ENCODE results near the gene RBM19.

Gene RBM19

GRCh38 chr12:113794774-113795173 lies 171.4 kb downstream of the RBM19 start:
- no peak for DNase-seq (ENCODE audit: low read depth, low spot score)
- H3K27ac ChIP-seq = no peak overlapping the region

GRCh38 chr12:113793250-113793649 lies 172.9 kb downstream of the RBM19 start:
- no peak for DNase-seq (ENCODE audit: low read depth, low spot score)
- no peak overlapping the region for H3K27ac ChIP-seq

- DNase-seq (ENCODE audit: low read depth, low spot score) = no peak
- no peak overlapping the region for H3K27ac ChIP-seq
Measured at GRCh38 chr12:113792450-113792849, 173.7 kb downstream of the RBM19 start.

GRCh38 chr12:113788020-113788856 lies 177.9 kb downstream of the RBM19 start:
- no peak overlapping the region for H3K27ac ChIP-seq
- no peak for DNase-seq (ENCODE audit: low read depth, low spot score)

GRCh38 chr12:113786107-113786506 lies 180.0 kb downstream of the RBM19 start:
- DNase-seq (ENCODE audit: low read depth, low spot score) = no peak
- H3K27ac ChIP-seq = no peak overlapping the region

- DNase-seq (ENCODE audit: low read depth, low spot score) = no peak
- no peak overlapping the region for H3K27ac ChIP-seq
Measured at GRCh38 chr12:113783811-113784210, 182.3 kb downstream of the RBM19 start.

- DNase-seq (ENCODE audit: low read depth, low spot score) = no peak
- H3K27ac ChIP-seq = no peak overlapping the region
Measured at GRCh38 chr12:113782873-113783272, 183.3 kb downstream of the RBM19 start.

GRCh38 chr12:113781415-113782198 lies 184.5 kb downstream of the RBM19 start:
- no peak for DNase-seq (ENCODE audit: low read depth, low spot score)

GRCh38 chr12:113779774-113780173 lies 186.4 kb downstream of the RBM19 start:
- H3K27ac ChIP-seq = no peak overlapping the region

More at GRCh38 chr12:113781415-113782198, 184.5 kb downstream of the RBM19 start:
- no peak overlapping the region for H3K27ac ChIP-seq

GRCh38 chr12:113778432-113779132 lies 187.5 kb downstream of the RBM19 start:
- no peak for DNase-seq (ENCODE audit: low read depth, low spot score)
- H3K27ac ChIP-seq = no peak overlapping the region

More at GRCh38 chr12:113779774-113780173, 186.4 kb downstream of the RBM19 start:
- no peak for DNase-seq (ENCODE audit: low read depth, low spot score)

GRCh38 chr12:113777751-113778150 lies 188.4 kb downstream of the RBM19 start:
- DNase-seq (ENCODE audit: low read depth, low spot score) = no peak
- no peak overlapping the region for H3K27ac ChIP-seq

- no peak overlapping the region for H3K27ac ChIP-seq
- DNase-seq (ENCODE audit: low read depth, low spot score) = no peak
Measured at GRCh38 chr12:113776536-113776935, 189.6 kb downstream of the RBM19 start.

- DNase-seq (ENCODE audit: low read depth, low spot score) = no peak
- no peak overlapping the region for H3K27ac ChIP-seq
Measured at GRCh38 chr12:113774526-113774925, 191.6 kb downstream of the RBM19 start.

GRCh38 chr12:113772505-113773030 lies 193.6 kb downstream of the RBM19 start:
- DNase-seq (ENCODE audit: low read depth, low spot score) = no peak
- H3K27ac ChIP-seq = no peak overlapping the region

- DNase-seq (ENCODE audit: low read depth, low spot score) = no peak
- no peak overlapping the region for H3K27ac ChIP-seq
Measured at GRCh38 chr12:113770389-113770865, 195.7 kb downstream of the RBM19 start.

- no peak for DNase-seq (ENCODE audit: low read depth, low spot score)
Measured at GRCh38 chr12:113769305-113769704, 196.8 kb downstream of the RBM19 start.

GRCh38 chr12:113768850-113769249 lies 197.3 kb downstream of the RBM19 start:
- no peak for DNase-seq (ENCODE audit: low read depth, low spot score)
- H3K27ac ChIP-seq = no peak overlapping the region

More at GRCh38 chr12:113769305-113769704, 196.8 kb downstream of the RBM19 start:
- H3K27ac ChIP-seq = no peak overlapping the region

- H3K27ac ChIP-seq = no peak overlapping the region
- DNase-seq (ENCODE audit: low read depth, low spot score) = peak; percentile 10
Measured at GRCh38 chr12:113766879-113767878, 198.9 kb downstream of the RBM19 start.
